ENCODE results near the gene MYH11.
A peak's percentile ranks its signal among the peaks of the same experiment; 100 is the strongest.

MYH11 gene

DNA sequence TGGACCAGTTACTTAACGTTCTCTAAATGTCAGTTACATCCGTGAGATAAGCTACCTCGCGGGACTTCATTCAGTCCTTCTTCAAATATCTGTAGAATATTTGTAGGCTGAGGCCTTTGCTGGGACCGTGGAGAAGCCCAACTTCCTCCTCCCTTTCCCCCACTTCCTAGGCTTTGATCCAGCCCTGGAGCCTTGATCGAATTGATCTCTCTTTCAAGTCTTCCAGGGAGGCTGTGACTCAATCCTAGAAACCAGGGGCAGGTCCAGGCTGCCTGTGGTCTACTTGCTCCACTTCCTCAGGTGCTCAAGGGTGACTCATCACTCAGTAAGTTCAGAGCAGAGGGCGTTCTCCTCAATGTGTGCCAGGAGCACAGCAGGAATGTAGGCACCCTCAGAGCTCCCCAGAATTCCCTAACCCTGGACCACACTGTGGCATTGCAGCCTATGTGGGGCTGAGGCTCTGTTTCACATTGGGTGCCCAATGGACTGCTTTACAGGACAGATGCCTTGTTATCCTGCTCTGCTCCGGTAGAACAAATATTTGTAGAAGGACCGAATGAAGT lies 42.8 kb upstream of the MYH11 start:
- Histone ChIP-seq H4K5ac (ENCODE audit: low read length) (no peak overlapping the region), H3K23ac (ENCODE audit: low read length) (no peak overlapping the region), H3K79me1 (ENCODE audit: low read length) (no peaks in the 10 kb centered on the region), H2BK15ac (replicated peaks; ENCODE audit: low read depth) (no peak overlapping the region), H3K9ac (ENCODE audit: low read length) (no peak overlapping the region), H3K56ac (ENCODE audit: low read length) (peak overlapping the region; percentile 7), H2AK5ac (ENCODE audit: low read length) (no peak overlapping the region), H3K18ac (ENCODE audit: low read length) (no peak overlapping the region), H3K79me2 (ENCODE audit: control insufficient read depth, insufficient read depth, low read length) (no peaks in the 10 kb centered on the region), H4K8ac (ENCODE audit: low read depth, low read length) (no peak overlapping the region), H3K27ac (ENCODE audit: low read depth, low read length) (no peak overlapping the region), H3K27me3 (ENCODE audit: insufficient read depth, low read length, poor library complexity) (no peaks in the 10 kb centered on the region), H2BK120ac (ENCODE audit: low read depth, low read length) (no peak overlapping the region), H3K4me2 (ENCODE audit: low read length) (no peak overlapping the region), H3K4me3 (ENCODE audit: low read length) (no peak overlapping the region), H3K4ac (ENCODE audit: low read depth, low read length) (no peak overlapping the region), H3K36me3 (ENCODE audit: control insufficient read depth, insufficient read depth, low read length) (no peaks in the 10 kb centered on the region), H3K4me1 (ENCODE audit: control insufficient read depth, low read depth, low read length) (no peaks in the 10 kb centered on the region), H2BK5ac (ENCODE audit: low read length) (no peak overlapping the region)
- DNase-seq, result peak; percentile 85
- no CpG with 5 or more reads among the region's 9 CpGs for WGBS (ENCODE audit: extremely low coverage, insufficient coverage, low lambda C conversion rate)

DNA sequence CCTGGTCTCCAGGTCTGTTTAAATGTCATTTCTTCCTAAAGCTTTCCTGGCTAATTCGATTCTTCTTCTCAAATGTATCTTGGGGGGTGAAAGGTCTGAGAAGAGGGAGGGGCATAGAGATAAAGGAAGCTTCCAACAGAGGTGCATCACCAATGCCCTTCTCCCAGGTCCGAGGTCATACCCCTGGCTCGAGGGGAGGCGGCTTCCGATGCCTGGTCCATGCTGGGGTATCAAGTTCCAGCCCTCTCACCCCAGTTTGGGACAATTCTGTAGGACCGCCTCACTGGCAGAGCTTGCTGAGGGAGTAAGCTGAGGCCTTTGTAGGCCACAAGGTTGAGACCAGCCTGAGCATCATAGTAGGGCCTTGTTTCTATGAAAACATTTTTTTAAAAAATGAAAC lies 41.8 kb upstream of the MYH11 start:
- Histone ChIP-seq H2AK5ac (ENCODE audit: low read length) (no peak overlapping the region), H3K56ac (ENCODE audit: low read length) (no peak overlapping the region), H3K27me3 (ENCODE audit: insufficient read depth, low read length, poor library complexity) (no peaks in the 10 kb centered on the region), H3K18ac (ENCODE audit: low read length) (no peak overlapping the region), H3K4me3 (ENCODE audit: low read length) (no peak overlapping the region), H3K36me3 (ENCODE audit: control insufficient read depth, insufficient read depth, low read length) (no peaks in the 10 kb centered on the region), H4K8ac (ENCODE audit: low read depth, low read length) (no peak overlapping the region), H2BK15ac (replicated peaks; ENCODE audit: low read depth) (no peak overlapping the region), H2BK120ac (ENCODE audit: low read depth, low read length) (no peak overlapping the region), H4K5ac (ENCODE audit: low read length) (no peak overlapping the region), H3K23ac (ENCODE audit: low read length) (no peak overlapping the region), H3K4me1 (ENCODE audit: control insufficient read depth, low read depth, low read length) (no peaks in the 10 kb centered on the region), H3K27ac (ENCODE audit: low read depth, low read length) (no peak overlapping the region), H2BK5ac (ENCODE audit: low read length) (no peak overlapping the region), H3K79me2 (ENCODE audit: control insufficient read depth, insufficient read depth, low read length) (no peaks in the 10 kb centered on the region), H3K4ac (ENCODE audit: low read depth, low read length) (no peak overlapping the region), H3K79me1 (ENCODE audit: low read length) (no peaks in the 10 kb centered on the region), H3K9ac (ENCODE audit: low read length) (no peak overlapping the region), H3K4me2 (ENCODE audit: low read length) (no peak overlapping the region)
- no peak for DNase-seq
- WGBS (ENCODE audit: extremely low coverage, insufficient coverage, low lambda C conversion rate), result no CpG with 5 or more reads among the region's 6 CpGs

DNA sequence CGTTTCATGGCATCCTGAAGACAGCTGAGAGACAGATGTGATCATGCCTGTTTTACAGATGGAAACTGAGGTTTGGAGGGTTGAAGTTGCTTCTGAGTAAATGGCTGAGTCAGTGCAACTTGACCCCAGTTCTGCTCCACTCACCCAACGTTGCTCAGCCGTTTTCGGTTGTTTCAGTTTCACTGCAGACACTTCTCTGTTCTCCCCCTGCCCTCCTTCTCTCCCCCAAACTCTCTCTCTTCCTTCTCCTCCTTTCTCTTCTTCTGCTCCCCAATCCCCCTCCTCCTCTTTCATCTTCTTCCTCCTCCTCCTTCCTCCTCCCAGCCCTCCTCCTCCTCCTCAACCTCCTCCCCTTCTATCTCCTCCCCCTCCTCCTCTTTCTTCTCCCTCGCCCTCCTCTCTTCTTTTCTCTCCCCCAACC lies 41.0 kb upstream of the MYH11 start:
- H3K9ac ChIP-seq (ENCODE audit: low read length), result no peak overlapping the region
- no peak overlapping the region for H4K8ac ChIP-seq (ENCODE audit: low read depth, low read length)
- no peak for DNase-seq
- H2BK5ac ChIP-seq (ENCODE audit: low read length), result no peak overlapping the region
- no peaks in the 10 kb centered on the region for H3K36me3 ChIP-seq (ENCODE audit: control insufficient read depth, insufficient read depth, low read length)
- H2AK5ac ChIP-seq (ENCODE audit: low read length), result no peak overlapping the region
- no peak overlapping the region for H3K4me2 ChIP-seq (ENCODE audit: low read length)
- H3K79me2 ChIP-seq (ENCODE audit: control insufficient read depth, insufficient read depth, low read length), result no peaks in the 10 kb centered on the region
- H3K23ac ChIP-seq (ENCODE audit: low read length), result no peak overlapping the region
- no peak overlapping the region for H2BK15ac ChIP-seq (replicated peaks; ENCODE audit: low read depth)
- H4K5ac ChIP-seq (ENCODE audit: low read length), result no peak overlapping the region
- H3K4ac ChIP-seq (ENCODE audit: low read depth, low read length), result no peak overlapping the region
- no peak overlapping the region for H3K56ac ChIP-seq (ENCODE audit: low read length)
- WGBS (ENCODE audit: extremely low coverage, insufficient coverage, low lambda C conversion rate), result 100% methylated on average over 1 of the region's 5 CpGs
- no peaks in the 10 kb centered on the region for H3K27me3 ChIP-seq (ENCODE audit: insufficient read depth, low read length, poor library complexity)
- no peak overlapping the region for H3K18ac ChIP-seq (ENCODE audit: low read length)
- H3K4me1 ChIP-seq (ENCODE audit: control insufficient read depth, low read depth, low read length), result no peaks in the 10 kb centered on the region
- H3K79me1 ChIP-seq (ENCODE audit: low read length), result no peaks in the 10 kb centered on the region
- H3K27ac ChIP-seq (ENCODE audit: low read depth, low read length), result no peak overlapping the region
- H3K4me3 ChIP-seq (ENCODE audit: low read length), result no peak overlapping the region
- H2BK120ac ChIP-seq (ENCODE audit: low read depth, low read length), result no peak overlapping the region

DNA sequence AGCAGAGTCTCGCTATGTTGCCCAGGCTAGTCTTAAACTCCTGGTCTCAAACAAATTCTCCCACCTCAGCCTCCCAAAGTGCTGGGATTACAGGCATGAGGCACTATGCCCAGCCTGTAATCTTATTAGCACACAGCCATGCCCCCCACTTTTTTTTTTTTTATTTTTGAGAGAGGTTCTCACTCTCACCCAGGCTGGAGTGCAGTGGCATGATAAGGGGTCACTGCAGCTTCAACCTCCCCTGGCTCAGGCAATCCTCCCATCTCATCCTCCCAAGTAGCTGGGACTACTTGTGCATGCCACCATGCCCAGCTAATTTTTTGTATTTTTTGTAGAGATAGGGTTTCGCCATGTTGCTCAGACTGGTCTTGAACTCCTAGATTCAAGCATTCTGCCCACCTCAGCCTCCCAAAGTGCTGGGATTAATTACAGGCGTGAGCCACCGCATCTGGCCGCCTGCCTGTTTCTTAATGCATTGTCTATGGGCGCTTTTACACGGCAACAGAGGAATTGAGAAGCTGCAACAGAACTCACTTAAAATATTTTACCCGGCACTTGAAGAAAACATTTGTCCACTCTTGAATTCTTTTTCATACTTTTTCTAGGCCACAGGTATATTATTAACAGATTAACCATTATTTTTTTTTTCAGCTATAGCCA lies 40.4 kb upstream of the MYH11 start:
- Histone ChIP-seq H3K27ac (ENCODE audit: low read depth, low read length) (no peak overlapping the region), H4K8ac (ENCODE audit: low read depth, low read length) (no peak overlapping the region), H3K56ac (ENCODE audit: low read length) (no peak overlapping the region), H3K27me3 (ENCODE audit: insufficient read depth, low read length, poor library complexity) (no peaks in the 10 kb centered on the region), H3K79me1 (ENCODE audit: low read length) (no peaks in the 10 kb centered on the region), H2BK15ac (replicated peaks; ENCODE audit: low read depth) (no peak overlapping the region), H3K9ac (ENCODE audit: low read length) (no peak overlapping the region), H3K18ac (ENCODE audit: low read length) (no peak overlapping the region), H3K4me1 (ENCODE audit: control insufficient read depth, low read depth, low read length) (no peaks in the 10 kb centered on the region), H3K4me2 (ENCODE audit: low read length) (no peak overlapping the region), H2BK5ac (ENCODE audit: low read length) (no peak overlapping the region), H3K23ac (ENCODE audit: low read length) (no peak overlapping the region), H4K5ac (ENCODE audit: low read length) (no peak overlapping the region), H3K36me3 (ENCODE audit: control insufficient read depth, insufficient read depth, low read length) (no peaks in the 10 kb centered on the region), H2BK120ac (ENCODE audit: low read depth, low read length) (no peak overlapping the region), H2AK5ac (ENCODE audit: low read length) (no peak overlapping the region), H3K4ac (ENCODE audit: low read depth, low read length) (no peak overlapping the region), H3K4me3 (ENCODE audit: low read length) (no peak overlapping the region), H3K79me2 (ENCODE audit: control insufficient read depth, insufficient read depth, low read length) (no peaks in the 10 kb centered on the region)
- no peak for DNase-seq
- no CpG with 5 or more reads among the region's 8 CpGs for WGBS (ENCODE audit: extremely low coverage, insufficient coverage, low lambda C conversion rate)

DNA sequence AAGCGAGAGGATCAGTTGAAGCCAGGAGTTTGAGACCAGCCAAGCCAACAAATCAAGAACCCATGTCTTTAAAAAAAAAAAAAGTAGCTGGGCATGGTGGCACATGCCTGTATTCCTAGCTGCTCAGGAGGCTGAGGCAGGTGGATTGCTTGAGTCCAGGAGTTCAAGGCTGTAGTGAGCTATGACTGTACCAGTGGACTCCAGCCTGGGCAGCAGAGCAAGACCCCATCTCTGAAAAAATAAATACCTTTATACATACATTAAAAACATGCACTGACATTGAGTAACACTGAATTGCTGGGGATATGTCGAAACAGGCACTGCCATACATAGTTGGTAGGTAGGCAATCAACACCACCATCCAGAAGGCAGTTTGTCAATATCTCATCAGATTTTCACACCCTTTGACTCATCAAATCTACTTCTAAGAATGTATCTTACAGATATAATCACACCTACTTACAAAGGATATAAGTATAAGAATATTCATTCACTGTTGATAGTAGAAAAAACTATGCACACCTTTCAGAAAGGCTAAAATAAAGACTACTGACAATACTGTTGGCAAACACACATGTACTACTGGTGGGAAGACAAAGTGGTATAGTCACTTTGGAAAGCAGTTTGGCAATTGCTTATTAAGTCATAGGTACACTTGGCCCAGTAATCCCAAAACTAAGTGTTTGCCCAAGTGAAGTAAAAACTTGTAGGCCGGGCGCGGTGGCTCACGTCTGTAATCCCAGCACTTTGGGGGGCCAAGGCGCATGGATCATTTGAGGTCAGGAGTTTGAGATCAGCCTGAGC lies 37.9 kb upstream of the MYH11 start:
- Histone ChIP-seq H3K27me3 (ENCODE audit: insufficient read depth, low read length, poor library complexity) (no peaks in the 10 kb centered on the region), H3K4me3 (ENCODE audit: low read length) (no peak overlapping the region), H2BK15ac (replicated peaks; ENCODE audit: low read depth) (no peak overlapping the region), H3K9ac (ENCODE audit: low read length) (no peak overlapping the region), H2BK120ac (ENCODE audit: low read depth, low read length) (no peak overlapping the region), H3K4ac (ENCODE audit: low read depth, low read length) (no peak overlapping the region), H3K23ac (ENCODE audit: low read length) (no peak overlapping the region), H3K4me2 (ENCODE audit: low read length) (no peak overlapping the region), H4K5ac (ENCODE audit: low read length) (no peak overlapping the region), H3K56ac (ENCODE audit: low read length) (no peak overlapping the region), H4K8ac (ENCODE audit: low read depth, low read length) (no peak overlapping the region), H3K4me1 (ENCODE audit: control insufficient read depth, low read depth, low read length) (no peaks in the 10 kb centered on the region), H3K79me1 (ENCODE audit: low read length) (no peaks in the 10 kb centered on the region), H3K79me2 (ENCODE audit: control insufficient read depth, insufficient read depth, low read length) (no peaks in the 10 kb centered on the region), H3K27ac (ENCODE audit: low read depth, low read length) (no peak overlapping the region), H2AK5ac (ENCODE audit: low read length) (no peak overlapping the region), H3K36me3 (ENCODE audit: control insufficient read depth, insufficient read depth, low read length) (no peaks in the 10 kb centered on the region), H2BK5ac (ENCODE audit: low read length) (no peak overlapping the region), H3K18ac (ENCODE audit: low read length) (no peak overlapping the region)
- no peak for DNase-seq
- no CpG with 5 or more reads among the region's 7 CpGs for WGBS (ENCODE audit: extremely low coverage, insufficient coverage, low lambda C conversion rate)
